ENCODE data around the gene DISP2.

DNA sequence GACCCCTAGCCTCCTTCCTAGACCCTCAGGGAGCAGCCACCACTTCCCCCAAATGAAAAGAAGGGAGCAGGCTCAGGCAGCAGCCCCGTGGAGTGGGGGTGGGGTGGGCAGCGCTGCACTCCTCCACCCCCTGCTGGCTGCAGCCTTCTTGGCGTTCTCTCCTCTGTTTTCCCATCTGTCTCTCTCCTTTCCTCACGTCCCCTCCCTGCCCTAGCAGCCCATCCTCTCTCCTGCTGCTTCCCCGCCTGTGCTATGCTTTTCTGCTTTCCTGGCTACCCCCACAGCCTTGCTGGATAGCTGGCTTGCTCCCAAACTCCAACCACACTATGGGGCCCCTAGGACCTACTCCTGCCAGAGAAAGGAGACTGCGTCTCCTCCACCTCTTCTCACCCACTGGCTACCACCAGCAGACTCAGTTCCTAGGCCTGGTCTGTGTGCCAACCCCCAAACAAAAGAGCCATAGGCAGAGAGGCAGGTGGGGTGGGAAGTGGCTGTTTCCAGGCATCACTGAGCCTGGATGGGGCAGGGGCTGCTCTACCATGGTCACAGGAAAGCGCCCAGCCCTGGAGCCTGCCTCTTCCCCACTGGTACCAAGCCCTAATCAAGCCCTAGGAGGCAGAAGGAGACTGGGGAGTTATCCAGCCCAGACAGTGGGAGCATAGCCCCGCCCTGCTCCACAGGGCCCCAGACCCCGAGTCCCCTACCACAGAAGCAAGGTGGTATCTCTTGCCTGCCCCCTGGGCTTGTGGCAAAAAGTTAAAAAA lies 3.4 kb upstream of the DISP2 start:
- TF ChIP-seq, protein P1, sequence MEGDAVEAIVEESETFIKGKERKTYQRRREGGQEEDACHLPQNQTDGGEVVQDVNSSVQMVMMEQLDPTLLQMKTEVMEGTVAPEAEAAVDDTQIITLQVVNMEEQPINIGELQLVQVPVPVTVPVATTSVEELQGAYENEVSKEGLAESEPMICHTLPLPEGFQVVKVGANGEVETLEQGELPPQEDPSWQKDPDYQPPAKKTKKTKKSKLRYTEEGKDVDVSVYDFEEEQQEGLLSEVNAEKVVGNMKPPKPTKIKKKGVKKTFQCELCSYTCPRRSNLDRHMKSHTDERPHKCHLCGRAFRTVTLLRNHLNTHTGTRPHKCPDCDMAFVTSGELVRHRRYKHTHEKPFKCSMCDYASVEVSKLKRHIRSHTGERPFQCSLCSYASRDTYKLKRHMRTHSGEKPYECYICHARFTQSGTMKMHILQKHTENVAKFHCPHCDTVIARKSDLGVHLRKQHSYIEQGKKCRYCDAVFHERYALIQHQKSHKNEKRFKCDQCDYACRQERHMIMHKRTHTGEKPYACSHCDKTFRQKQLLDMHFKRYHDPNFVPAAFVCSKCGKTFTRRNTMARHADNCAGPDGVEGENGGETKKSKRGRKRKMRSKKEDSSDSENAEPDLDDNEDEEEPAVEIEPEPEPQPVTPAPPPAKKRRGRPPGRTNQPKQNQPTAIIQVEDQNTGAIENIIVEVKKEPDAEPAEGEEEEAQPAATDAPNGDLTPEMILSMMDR (conservative IDR thresholded peaks at IDR 0.05) = no peak; the same call in 1 of the 2 replicates
- no peak for TF ChIP-seq ZFX (IDR thresholded peaks at IDR 0.05)

Measured in C4-2B (cell line).